GM23338 (cell line): Measurements from ENCODE around the gene GNA12. TPM values are rescaled to one million over a fixed set of nuclear protein-coding genes. Genes with fewer than 3 reads are reported as not detected.

Source experiments
- ATAC-seq: fragments of 200-7000 bp; cut with Tn5 transposase; 3 replicates; pipeline ENCODE4 v1.9.1; 2020
- DNase-seq: peaks from one replicate; pipeline ENCODE4 v3.0.0-alpha.2; 2015; ENCODE audit warnings: low spot score
- H2AFZ ChIP-seq: fragments of 200-600 bp; sonication (generic); 2 replicates; pipeline ENCODE4 v1.8.0; 2016; ENCODE audit warnings: antibody characterized with exemption, mild to moderate bottlenecking, moderate library complexity
- H3F3A ChIP-seq: fragments of 200-600 bp; sonication (generic); replicated peaks from 2 replicates; pipeline ENCODE4 v1.8.0; 2017; ENCODE audit warnings: antibody characterized with exemption, mixed run types, low read depth
- H3K27ac ChIP-seq: fragments of 200-600 bp; sonication (generic); 2 replicates; pipeline ENCODE4 v1.6.1; 2016; ENCODE audit warnings: low read depth
- H3K27me3 ChIP-seq: fragments of 200-600 bp; sonication (generic); 2 replicates; pipeline ENCODE4 v1.8.0; 2016; ENCODE audit warnings: mild to moderate bottlenecking, mixed run types, moderate library complexity; ENCODE audit not compliant: insufficient read depth
- H3K36me3 ChIP-seq: fragments of 200-600 bp; sonication (generic); 2 replicates; pipeline ENCODE4 v1.8.0; 2016; ENCODE audit warnings: mild to moderate bottlenecking; ENCODE audit not compliant: insufficient read depth
- H3K4me1 ChIP-seq: fragments of 200-600 bp; sonication (generic); 2 replicates; pipeline ENCODE4 v1.8.0; 2016; ENCODE audit warnings: mild to moderate bottlenecking, moderate library complexity; ENCODE audit not compliant: insufficient read depth
- H3K4me2 ChIP-seq: fragments of 200-600 bp; sonication (generic); 2 replicates; pipeline ENCODE4 v1.7.1; 2017; ENCODE audit warnings: mixed run types
- H3K4me3 ChIP-seq: fragments of 200-600 bp; sonication (generic); 2 replicates; pipeline ENCODE4 v1.6.1; 2016; ENCODE audit warnings: mixed run types
- H3K79me2 ChIP-seq: fragments of 200-600 bp; sonication (generic); replicated peaks from 2 replicates; pipeline ENCODE4 v1.8.0; 2017; ENCODE audit warnings: mild to moderate bottlenecking; ENCODE audit not compliant: insufficient read depth
- H3K9me2 ChIP-seq: fragments of 200-600 bp; sonication (generic); 2 replicates; pipeline ENCODE4 v1.8.0; 2017; ENCODE audit not compliant: insufficient read depth
- H4K20me1 ChIP-seq: fragments of 200-600 bp; sonication (generic); replicated peaks from 2 replicates; pipeline ENCODE4 v1.8.0; 2017; ENCODE audit warnings: mild to moderate bottlenecking; ENCODE audit not compliant: insufficient read depth
- H3K27ac Mint-ChIP-seq: 2 replicates; pipeline ENCODE4 v1.8.0; 2020; ENCODE audit warnings: inconsistent platforms, mild to moderate bottlenecking, moderate library complexity, mixed read lengths
- H3K27me3 Mint-ChIP-seq: 3 replicates; pipeline ENCODE4 v1.8.0; 2022; ENCODE audit warnings: low read depth, mild to moderate bottlenecking, moderate library complexity, mixed read lengths, inconsistent platforms; ENCODE audit not compliant: insufficient read depth, poor library complexity
- H3K36me3 Mint-ChIP-seq: 3 replicates; pipeline ENCODE4 v1.8.0; 2021; ENCODE audit warnings: low read depth, mild to moderate bottlenecking, inconsistent platforms, moderate library complexity, mixed read lengths
- H3K4me1 Mint-ChIP-seq: 3 replicates; pipeline ENCODE4 v1.8.0; 2020; ENCODE audit warnings: mild to moderate bottlenecking, inconsistent platforms, mixed read lengths
- H3K4me3 Mint-ChIP-seq: 3 replicates; pipeline ENCODE4 v1.8.0; 2021; ENCODE audit warnings: moderate library complexity, mild to moderate bottlenecking, inconsistent platforms, mixed read lengths
- H3K9me3 Mint-ChIP-seq: 3 replicates; pipeline ENCODE4 v1.8.0; 2020; ENCODE audit warnings: moderate library complexity, mild to moderate bottlenecking, inconsistent platforms, mixed read lengths
- CTCF ChIP-seq, 2 experiments: fragments of 200-600 bp in 1 of 2; sonication (generic) in 1 of 2; conservative IDR thresholded peaks; 2 replicates each; pipeline versions ENCODE4 v1.5.1 to v1.6.1; 2016 to 2017; ENCODE audit warnings: antibody characterized with exemption in 2 of 2, low read depth in 2 of 2, mild to moderate bottlenecking in 2 of 2, moderate library complexity in 1 of 2
- ETS1 ChIP-seq: IDR thresholded peaks from 2 replicates; pipeline ENCODE4 v1.6.1; 2016; ENCODE audit warnings: antibody characterized with exemption
- NANOG ChIP-seq: IDR thresholded peaks from 2 replicates; pipeline ENCODE4 v1.6.1; 2016; ENCODE audit warnings: antibody characterized with exemption, borderline replicate concordance
- polyA plus RNA-seq: library from polyadenylated mRNA; unstranded; fragments of >200 nt; fragmentation: Nextera tagmentation; extraction: Ambion mirVana; gene quantifications from 2 replicates; pipeline ENCODE4 v1.2.1, GENCODE V29; 2016
- total RNA-seq: library from RNA; depleted of rRNA; stranded (reverse); fragments of >200 nt; shearing (Covaris generic); gene quantifications from 2 replicates; pipeline ENCODE4 v1.2.3, GENCODE V29; 2014

GNA12 gene
- total and polyA plus RNA-seq, 2 experiments from 2014 or later, result 24.0 to 87.7 TPM

DNA sequence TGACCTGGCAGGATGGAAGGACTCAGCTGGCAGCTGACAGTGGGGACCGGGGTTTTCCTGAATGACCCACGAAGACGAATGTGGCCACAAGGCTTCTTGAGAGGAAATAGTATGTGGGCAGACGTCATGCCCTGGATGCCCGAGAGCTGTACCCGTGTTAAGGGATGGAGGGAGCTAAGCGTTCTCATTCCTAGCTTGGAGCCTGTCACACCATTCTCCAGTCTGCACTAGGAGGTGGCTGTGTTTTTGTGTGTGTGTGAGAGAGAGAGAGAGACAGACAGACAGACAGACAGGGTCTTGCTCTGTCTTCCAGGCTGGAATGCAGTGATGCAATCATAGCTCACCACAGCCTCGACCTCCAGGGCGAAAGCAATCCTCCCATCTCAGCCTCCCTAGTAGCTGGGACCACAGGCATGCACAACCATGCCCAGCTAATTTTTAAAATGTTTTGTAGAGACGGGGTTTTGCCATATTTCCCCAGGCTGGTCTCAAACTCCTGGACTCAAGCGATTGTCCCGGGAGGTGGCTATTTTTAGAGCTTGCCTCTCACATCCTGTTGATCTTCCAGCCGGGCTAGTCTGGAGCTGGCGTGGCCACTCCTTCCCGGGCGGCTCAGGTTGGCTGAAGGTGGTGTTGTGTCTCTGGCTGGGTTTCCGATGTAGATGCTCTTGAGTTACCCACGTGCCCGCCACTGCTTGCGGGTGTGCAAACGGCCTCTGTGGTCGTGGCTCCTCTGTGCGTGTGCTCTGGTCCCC lies 154.0 kb downstream of the GNA12 start:
- Histone ChIP-seq H2AFZ (no peak overlapping the region), H3K36me3 (no peaks in the 10 kb centered on the region), H3K4me2 (no peak overlapping the region), H3K79me2 (no peaks in the 10 kb centered on the region), H3K27ac (no peak overlapping the region), H3K4me1 (no peaks in the 10 kb centered on the region; the same call in 1 of the 2 replicates), H3K9me2 (no peaks in the 10 kb centered on the region), H3K27me3 (peaks cover 25% of the 10 kb centered on the region), H4K20me1 (no peaks in the 10 kb centered on the region), H3F3A (0 out of 2 replicates have a peak, but pooled peaks cover 9% of the 10 kb centered on the region), H3K4me3 (no peak overlapping the region)
- peaks cover 26% of the 10 kb centered on the region for H3K27me3 Mint-ChIP-seq
- peaks cover 13% of the 10 kb centered on the region for H3K4me1 Mint-ChIP-seq
- TF ChIP-seq CTCF (conservative IDR thresholded peaks at IDR 0.05; ENCODE audit: low read depth in 2 of 2), result no peak
- ATAC-seq (no peak), DNase-seq (no peak)
- H3K27ac Mint-ChIP-seq, result no peak overlapping the region
- H3K4me3 Mint-ChIP-seq, result no peak overlapping the region
- H3K9me3 Mint-ChIP-seq, result no peaks in the 10 kb centered on the region
- H3K36me3 Mint-ChIP-seq, result no peaks in the 10 kb centered on the region

DNA sequence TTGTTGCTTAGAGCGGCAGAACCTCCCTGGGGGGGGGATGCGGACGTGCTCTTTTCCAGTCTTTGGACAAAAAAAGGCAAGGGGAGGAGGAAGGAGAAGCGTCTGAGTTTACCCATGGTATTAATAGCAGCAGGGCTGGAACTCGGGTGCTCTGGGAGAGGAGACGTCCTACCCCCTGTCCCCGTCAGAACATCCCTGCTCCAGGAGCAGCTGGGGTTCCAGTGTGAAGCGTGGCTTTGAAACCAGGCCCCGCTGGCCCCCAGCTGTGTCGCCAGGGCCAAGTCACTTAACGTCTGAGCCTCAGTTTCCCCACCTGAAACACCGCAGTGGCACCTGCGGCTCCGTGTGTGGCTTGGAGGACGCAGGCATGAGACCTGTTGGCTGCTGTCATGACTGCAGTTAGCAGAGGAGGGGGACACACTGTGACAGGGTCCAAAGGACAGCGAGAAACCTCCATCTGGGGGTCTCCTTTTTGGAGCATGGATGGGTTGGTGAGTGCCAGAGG lies 154.7 kb downstream of the GNA12 start:
- Histone ChIP-seq H4K20me1 (no peaks in the 10 kb centered on the region), H3F3A (0 out of 2 replicates have a peak, but pooled peaks cover 9% of the 10 kb centered on the region), H3K4me3 (no peak overlapping the region), H3K9me2 (no peaks in the 10 kb centered on the region), H3K27ac (no peak overlapping the region), H3K36me3 (no peaks in the 10 kb centered on the region), H3K79me2 (no peaks in the 10 kb centered on the region), H3K4me2 (no peak overlapping the region), H3K27me3 (peaks cover 25% of the 10 kb centered on the region), H2AFZ (no peak overlapping the region; the same call in 1 of the 2 replicates), H3K4me1 (no peaks in the 10 kb centered on the region; the same call in 1 of the 2 replicates)
- peaks cover 13% of the 10 kb centered on the region for H3K4me1 Mint-ChIP-seq
- ATAC-seq (no peak), DNase-seq (no peak)
- H3K27me3 Mint-ChIP-seq, result peaks cover 26% of the 10 kb centered on the region
- no peak for TF ChIP-seq NANOG
- TF ChIP-seq ETS1, result no peak
- H3K9me3 Mint-ChIP-seq, result no peaks in the 10 kb centered on the region
- H3K27ac Mint-ChIP-seq, result no peak overlapping the region
- peak overlapping the region; percentile 67; the same call in 2 of the 3 replicates for H3K4me3 Mint-ChIP-seq
- H3K36me3 Mint-ChIP-seq, result no peaks in the 10 kb centered on the region
